HepG2 (cell line): ENCODE results near the gene POU5F1. TPM values are rescaled to one million over a fixed set of nuclear protein-coding genes. Genes with fewer than 3 reads are reported as not detected.

Source experiments
- ATRX ChIP-seq: sonication (generic); formaldehyde crosslinking; IDR thresholded peaks from 2 replicates; pipeline ENCODE4 v1.4.0; 2020; ENCODE audit warnings: missing genetic modification reagents, borderline replicate concordance
- CCDC6 ChIP-seq: sonication (generic); formaldehyde crosslinking; IDR thresholded peaks from 2 replicates; pipeline ENCODE4 v1.8.1; 2022; ENCODE audit warnings: mild to moderate bottlenecking, missing genetic modification reagents, moderate library complexity
- CREB1 ChIP-seq, 2 experiments: fragments of 450-650 bp in 1 of 2; IDR thresholded peaks; 2 replicates each; pipeline ENCODE4 v1.6.1; 2016 to 2017; ENCODE audit warnings: control low read depth in 1 of 2, mild to moderate bottlenecking in 1 of 2, missing compliant biosample characterization in 1 of 2, missing genetic modification characterization in 1 of 2
- EP300 ChIP-seq, 3 experiments: sonication (generic) in 1 of 3; formaldehyde crosslinking in 1 of 3; IDR thresholded peaks; 2 replicates each; pipeline versions ENCODE4 v1.5.1 to v1.6.1; 2011 to 2020; ENCODE audit warnings: low read depth in 2 of 3, low read length in 2 of 3, borderline replicate concordance in 1 of 3, improper control_type of control experiment in 1 of 3, mild to moderate bottlenecking in 1 of 3, missing genetic modification reagents in 1 of 3, moderate library complexity in 1 of 3
- FOXO1 ChIP-seq: sonication (generic); formaldehyde crosslinking; IDR thresholded peaks from 2 replicates; pipeline ENCODE4 v1.4.0; 2020; ENCODE audit warnings: missing genetic modification reagents
- HNRNPUL1 ChIP-seq: fragments of 200-400 bp; formaldehyde crosslinking; IDR thresholded peaks from 2 replicates; pipeline ENCODE4 v1.6.1; 2017; ENCODE audit warnings: low read depth, mild to moderate bottlenecking, low read length, moderate library complexity
- JDP2 ChIP-seq: sonication (generic); formaldehyde crosslinking; IDR thresholded peaks from 2 replicates; pipeline ENCODE4 v1.8.1; 2022; ENCODE audit warnings: missing genetic modification reagents, borderline replicate concordance
- MAFK ChIP-seq, 2 experiments: IDR thresholded peaks in 1 of 2; conservative IDR thresholded peaks in 1 of 2; 2 replicates each; pipeline ENCODE4 v1.6.1; 2011; ENCODE audit warnings: improper control_type of control experiment in 2 of 2, low read length in 2 of 2
- MTA3 ChIP-seq: sonication (generic); formaldehyde crosslinking; IDR thresholded peaks from 2 replicates; pipeline ENCODE4 v1.4.0; 2020; ENCODE audit warnings: missing genetic modification reagents
- NFKBIZ ChIP-seq: IDR thresholded peaks from 2 replicates; pipeline ENCODE4 v1.6.1; 2018; ENCODE audit warnings: missing genetic modification reagents, missing compliant biosample characterization
- PAWR ChIP-seq: sonication (generic); formaldehyde crosslinking; IDR thresholded peaks from 2 replicates; pipeline ENCODE4 v1.4.0; 2020; ENCODE audit warnings: missing genetic modification reagents, mild to moderate bottlenecking, borderline replicate concordance
- PCBP1 ChIP-seq: fragments of 200-400 bp; formaldehyde crosslinking; IDR thresholded peaks from 2 replicates; pipeline ENCODE4 v1.6.1; 2017; ENCODE audit warnings: mild to moderate bottlenecking, low read depth, low read length, borderline replicate concordance
- RORA ChIP-seq: sonication (generic); formaldehyde crosslinking; IDR thresholded peaks from 2 replicates; pipeline ENCODE4 v1.5.0; 2020; ENCODE audit warnings: mild to moderate bottlenecking, missing genetic modification reagents, moderate library complexity
- SNAI1 ChIP-seq: sonication (generic); formaldehyde crosslinking; IDR thresholded peaks from 2 replicates; pipeline ENCODE4 v1.5.0; 2020; ENCODE audit warnings: mild to moderate bottlenecking, missing genetic modification reagents, borderline replicate concordance
- ZFP1 ChIP-seq: IDR thresholded peaks from 2 replicates; pipeline ENCODE4 v1.6.1; 2016
- ZFP62 ChIP-seq: sonication (generic); formaldehyde crosslinking; IDR thresholded peaks from 2 replicates; pipeline ENCODE4 v1.4.0; 2020; ENCODE audit warnings: missing genetic modification reagents
- ZNF383 ChIP-seq: sonication (generic); formaldehyde crosslinking; IDR thresholded peaks from 2 replicates; pipeline ENCODE4 v1.4.0; 2020; ENCODE audit warnings: missing genetic modification reagents, mild to moderate bottlenecking, borderline replicate concordance
- ZNF678 ChIP-seq: sonication (generic); formaldehyde crosslinking; IDR thresholded peaks from 2 replicates; pipeline ENCODE4 v1.4.0; 2020; ENCODE audit warnings: mild to moderate bottlenecking, missing genetic modification reagents
- ZNF878 ChIP-seq: sonication (generic); formaldehyde crosslinking; IDR thresholded peaks from 2 replicates; pipeline ENCODE4 v1.8.1; 2023; ENCODE audit warnings: mild to moderate bottlenecking, missing genetic modification reagents, moderate library complexity
- ZSCAN22 ChIP-seq: sonication (generic); formaldehyde crosslinking; IDR thresholded peaks from 2 replicates; pipeline ENCODE4 v1.4.0; 2020; ENCODE audit warnings: mild to moderate bottlenecking, missing genetic modification reagents
- polyA plus RNA-seq, 8 experiments: library from polyadenylated mRNA; depleted of rRNA in 3 of 8; stranded (reverse) in 7 of 8; unstranded in 1 of 8; fragments of >200 nt; fragmentation: Illumina TruSeq in 4 of 8; extraction: Trizol in 4 of 8; gene quantifications; 2 replicates each; pipeline versions ENCODE4 v1.2.1 to v1.2.3, GENCODE V29; 2011 to 2016; ENCODE audit warnings: low read depth in 4 of 8, missing spikeins in 1 of 8, mixed read lengths in 1 of 8; ENCODE audit not compliant: insufficient read depth in 1 of 8
- total RNA-seq, 5 experiments: library from RNA; depleted of rRNA; stranded (reverse); fragments of >200 nt; fragmentation: Illumina TruSeq; extraction: Trizol; gene quantifications; 2 replicates each; pipeline ENCODE4 v1.2.3, GENCODE V29; 2016; ENCODE audit warnings: low read depth in 1 of 5
- TF ChIP-seq, protein P1 (sequence below): sonication (generic); formaldehyde crosslinking; IDR thresholded peaks from 2 replicates; pipeline ENCODE4 v1.4.0; 2020; ENCODE audit warnings: mild to moderate bottlenecking, low read depth, missing genetic modification reagents
- TF ChIP-seq, protein P2 (sequence below): sonication (generic); formaldehyde crosslinking; IDR thresholded peaks from 2 replicates; pipeline ENCODE4 v1.5.1; 2020; ENCODE audit warnings: mild to moderate bottlenecking, missing genetic modification reagents, moderate library complexity
- TF ChIP-seq, protein P3 (sequence below): sonication (generic); formaldehyde crosslinking; IDR thresholded peaks from 2 replicates; pipeline ENCODE4 v1.8.0; 2023; ENCODE audit warnings: mild to moderate bottlenecking, missing genetic modification reagents
- TF ChIP-seq, protein P4 (sequence below): sonication (generic); formaldehyde crosslinking; IDR thresholded peaks from 2 replicates; pipeline ENCODE4 v1.8.0; 2022; ENCODE audit warnings: mild to moderate bottlenecking, missing genetic modification reagents, borderline replicate concordance

POU5F1 gene
- total and polyA plus RNA-seq, 2 of the 13 experiments (the other 11 are each of a cell fraction or from before 2014, with no cell fraction given): 2.5 to 7.2 TPM

DNA sequence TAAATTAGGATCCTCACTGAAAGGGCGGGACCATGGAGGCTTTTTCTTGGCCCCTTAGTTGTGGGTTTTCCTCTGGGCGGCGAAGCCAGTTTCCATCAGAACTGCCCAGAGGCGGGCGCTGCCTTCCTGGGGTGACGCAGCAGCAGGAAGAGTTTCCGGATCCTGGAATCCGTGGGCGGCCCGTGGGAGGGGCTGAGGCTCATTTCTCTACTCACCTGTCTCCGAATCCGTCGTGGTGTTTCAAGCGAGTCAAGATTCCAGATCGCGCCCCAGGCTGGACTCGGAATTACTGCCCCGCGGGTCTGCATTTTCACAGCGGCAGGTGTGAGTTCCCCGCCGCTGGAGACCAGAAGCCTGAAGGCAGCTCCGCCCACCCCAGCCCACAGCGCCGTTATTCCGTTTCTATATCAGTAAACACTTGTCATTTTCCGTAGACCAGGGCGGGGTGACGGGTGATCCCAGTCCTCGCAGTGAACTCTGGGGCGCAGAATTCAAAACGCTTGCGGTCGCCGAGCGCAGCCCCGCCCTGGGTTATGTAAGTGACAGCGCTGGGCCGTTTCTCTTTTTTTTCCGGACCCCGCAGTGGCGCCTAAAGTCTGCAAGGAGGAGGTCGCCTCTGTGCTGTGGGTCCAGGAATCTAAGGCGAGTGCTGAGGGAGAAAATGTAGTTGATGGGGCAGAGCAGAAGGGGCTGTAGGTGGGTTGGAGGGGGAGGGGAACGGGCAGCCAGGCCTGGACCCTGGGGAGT, 27.2 kb upstream of the POU5F1 start (continued):
- TF ChIP-seq, protein P1, sequence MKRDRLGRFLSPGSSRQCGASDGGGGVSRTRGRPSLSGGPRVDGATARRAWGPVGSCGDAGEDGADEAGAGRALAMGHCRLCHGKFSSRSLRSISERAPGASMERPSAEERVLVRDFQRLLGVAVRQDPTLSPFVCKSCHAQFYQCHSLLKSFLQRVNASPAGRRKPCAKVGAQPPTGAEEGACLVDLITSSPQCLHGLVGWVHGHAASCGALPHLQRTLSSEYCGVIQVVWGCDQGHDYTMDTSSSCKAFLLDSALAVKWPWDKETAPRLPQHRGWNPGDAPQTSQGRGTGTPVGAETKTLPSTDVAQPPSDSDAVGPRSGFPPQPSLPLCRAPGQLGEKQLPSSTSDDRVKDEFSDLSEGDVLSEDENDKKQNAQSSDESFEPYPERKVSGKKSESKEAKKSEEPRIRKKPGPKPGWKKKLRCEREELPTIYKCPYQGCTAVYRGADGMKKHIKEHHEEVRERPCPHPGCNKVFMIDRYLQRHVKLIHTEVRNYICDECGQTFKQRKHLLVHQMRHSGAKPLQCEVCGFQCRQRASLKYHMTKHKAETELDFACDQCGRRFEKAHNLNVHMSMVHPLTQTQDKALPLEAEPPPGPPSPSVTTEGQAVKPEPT (CRISPR knock-in tag): no peak
- TF ChIP-seq RORA (CRISPR knock-in tag) (no peak), MTA3 (CRISPR knock-in tag) (no peak), ZSCAN22 (CRISPR knock-in tag) (no peak), CREB1 (IDR thresholded peaks at IDR 0.05) (peak; percentile 60), CREB1 (CRISPR knock-in tag; IDR thresholded peaks at IDR 0.05) (peak; percentile 79), JDP2 (CRISPR knock-in tag) (no peak; the same call in 1 of the 2 replicates), ZNF383 (CRISPR knock-in tag) (no peak), ZNF878 (CRISPR knock-in tag) (peak; percentile 86), PCBP1 (0 out of 2 replicates have a peak, but pooled peaks have one; percentile 47), NFKBIZ (CRISPR knock-in tag) (peak; percentile 49; the same call in 1 of the 2 replicates), ZFP62 (CRISPR knock-in tag) (no peak), CCDC6 (CRISPR knock-in tag) (peak; percentile 39; the same call in 1 of the 2 replicates), PAWR (CRISPR knock-in tag) (no peak), ATRX (CRISPR knock-in tag) (no peak), EP300 (IDR thresholded peaks at IDR 0.05; ENCODE audit: low read depth in 2 of 2, low read length in 2 of 2) (no peak), EP300 (CRISPR knock-in tag; IDR thresholded peaks at IDR 0.05; ENCODE audit: borderline replicate concordance) (0 out of 2 replicates have a peak, but pooled peaks have one; percentile 18), ZNF678 (CRISPR knock-in tag) (no peak; the same call in 1 of the 2 replicates), FOXO1 (CRISPR knock-in tag) (no peak), ZFP1 (CRISPR knock-in tag) (no peak), MAFK (conservative IDR thresholded peaks at IDR 0.05 in 1 of 2, IDR thresholded peaks at IDR 0.05 in 1 of 2; ENCODE audit: low read length in 2 of 2) (no peak), SNAI1 (CRISPR knock-in tag) (peak; percentile 85; the same call in 1 of the 2 replicates), HNRNPUL1 (no peak)
- TF ChIP-seq, protein P2, sequence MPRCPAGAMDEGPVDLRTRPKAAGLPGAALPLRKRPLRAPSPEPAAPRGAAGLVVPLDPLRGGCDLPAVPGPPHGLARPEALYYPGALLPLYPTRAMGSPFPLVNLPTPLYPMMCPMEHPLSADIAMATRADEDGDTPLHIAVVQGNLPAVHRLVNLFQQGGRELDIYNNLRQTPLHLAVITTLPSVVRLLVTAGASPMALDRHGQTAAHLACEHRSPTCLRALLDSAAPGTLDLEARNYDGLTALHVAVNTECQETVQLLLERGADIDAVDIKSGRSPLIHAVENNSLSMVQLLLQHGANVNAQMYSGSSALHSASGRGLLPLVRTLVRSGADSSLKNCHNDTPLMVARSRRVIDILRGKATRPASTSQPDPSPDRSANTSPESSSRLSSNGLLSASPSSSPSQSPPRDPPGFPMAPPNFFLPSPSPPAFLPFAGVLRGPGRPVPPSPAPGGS (CRISPR knock-in tag): no peak
- TF ChIP-seq, protein P3, sequence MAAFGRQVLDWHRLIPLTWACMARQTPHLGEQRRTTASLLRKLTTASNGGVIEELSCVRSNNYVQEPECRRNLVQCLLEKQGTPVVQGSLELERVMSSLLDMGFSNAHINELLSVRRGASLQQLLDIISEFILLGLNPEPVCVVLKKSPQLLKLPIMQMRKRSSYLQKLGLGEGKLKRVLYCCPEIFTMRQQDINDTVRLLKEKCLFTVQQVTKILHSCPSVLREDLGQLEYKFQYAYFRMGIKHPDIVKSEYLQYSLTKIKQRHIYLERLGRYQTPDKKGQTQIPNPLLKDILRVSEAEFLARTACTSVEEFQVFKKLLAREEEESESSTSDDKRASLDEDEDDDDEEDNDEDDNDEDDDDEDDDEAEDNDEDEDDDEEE: 0 out of 2 replicates have a peak, but pooled peaks have one; percentile 25
- TF ChIP-seq, protein P4, sequence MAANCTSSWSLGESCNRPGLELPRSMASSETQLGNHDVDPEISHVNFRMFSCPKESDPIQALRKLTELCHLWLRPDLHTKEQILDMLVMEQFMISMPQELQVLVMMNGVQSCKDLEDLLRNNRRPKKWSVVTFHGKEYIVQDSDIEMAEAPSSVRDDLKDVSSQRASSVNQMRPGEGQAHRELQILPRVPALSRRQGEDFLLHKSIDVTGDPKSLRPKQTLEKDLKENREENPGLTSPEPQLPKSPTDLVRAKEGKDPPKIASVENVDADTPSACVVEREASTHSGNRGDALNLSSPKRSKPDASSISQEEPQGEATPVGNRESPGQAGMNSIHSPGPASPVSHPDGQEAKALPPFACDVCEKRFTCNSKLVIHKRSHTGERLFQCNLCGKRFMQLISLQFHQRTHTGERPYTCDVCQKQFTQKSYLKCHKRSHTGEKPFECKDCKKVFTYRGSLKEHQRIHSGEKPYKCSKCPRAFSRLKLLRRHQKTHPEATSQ (CRISPR knock-in tag): no peak; the same call in 1 of the 2 replicates
